Effector memory CD8-positive, alpha-beta T cell (primary cell): ENCODE results near the gene DDX4.

Experiments
- ATAC-seq: fragments of 150-1000 bp; cut with Tn5 transposase; replicated peaks from 2 replicates; pipeline ENCODE4 v1.10.0; 2021; ENCODE audit warnings: mild to moderate bottlenecking, moderate library complexity
- DNase-seq, 3 experiments: peaks; one replicate each; pipeline ENCODE4 v3.0.0; 2021
- H3K27ac Mint-ChIP-seq, 2 donors: one replicate each; pipeline ENCODE4 v1.8.0; 2022; ENCODE audit warnings: mild to moderate bottlenecking in 2 of 2, mixed read lengths in 2 of 2, moderate library complexity in 2 of 2
- H3K27me3 Mint-ChIP-seq, 2 donors: one replicate each; pipeline ENCODE4 v1.8.0; 2022; ENCODE audit warnings: mixed read lengths in 2 of 2
- H3K36me3 Mint-ChIP-seq: one replicate; pipeline ENCODE4 v1.8.0; 2022; ENCODE audit warnings: mild to moderate bottlenecking, moderate library complexity, mixed read lengths; ENCODE audit not compliant: insufficient read depth
- H3K4me1 Mint-ChIP-seq, 2 donors: one replicate each; pipeline ENCODE4 v1.8.0; 2022; ENCODE audit warnings: low read depth in 2 of 2, mixed read lengths in 2 of 2
- H3K4me3 Mint-ChIP-seq, 2 donors: one replicate each; pipeline ENCODE4 v1.8.0; 2022; ENCODE audit warnings: mild to moderate bottlenecking in 2 of 2, mixed read lengths in 2 of 2, moderate library complexity in 2 of 2
- H3K9me3 Mint-ChIP-seq, 2 donors: one replicate each; pipeline ENCODE4 v1.8.0; 2022; ENCODE audit warnings: mixed read lengths in 2 of 2

DDX4 gene

DNA sequence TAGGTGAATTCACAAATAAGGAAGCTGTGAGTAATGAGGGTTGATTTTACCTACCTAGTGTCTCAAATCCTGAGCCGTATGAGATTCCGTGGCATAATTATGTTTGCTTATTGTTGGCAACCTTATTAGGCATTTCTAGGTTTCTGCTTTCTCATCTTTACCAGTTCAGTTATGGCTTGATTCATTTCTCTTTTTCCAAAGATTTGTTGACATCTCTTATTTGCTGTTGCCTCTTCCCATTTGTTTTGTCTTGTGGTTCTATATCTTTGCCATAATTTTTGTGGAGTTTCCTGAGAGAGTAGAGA lies 113.8 kb downstream of the DDX4 start:
- H3K4me1 Mint-ChIP-seq = peaks cover 0 to 13% of the 10 kb centered on the region in 2 donors
- no peak overlapping the region for H3K27ac Mint-ChIP-seq
- no peaks in the 10 kb centered on the region for H3K36me3 Mint-ChIP-seq
- no peak for DNase-seq
- H3K27me3 Mint-ChIP-seq = peaks cover 29 to 39% of the 10 kb centered on the region in 2 donors
- no peak overlapping the region for H3K4me3 Mint-ChIP-seq
- ATAC-seq = no peak
- peaks cover 0 to 2% of the 10 kb centered on the region in 2 donors for H3K9me3 Mint-ChIP-seq

DNA sequence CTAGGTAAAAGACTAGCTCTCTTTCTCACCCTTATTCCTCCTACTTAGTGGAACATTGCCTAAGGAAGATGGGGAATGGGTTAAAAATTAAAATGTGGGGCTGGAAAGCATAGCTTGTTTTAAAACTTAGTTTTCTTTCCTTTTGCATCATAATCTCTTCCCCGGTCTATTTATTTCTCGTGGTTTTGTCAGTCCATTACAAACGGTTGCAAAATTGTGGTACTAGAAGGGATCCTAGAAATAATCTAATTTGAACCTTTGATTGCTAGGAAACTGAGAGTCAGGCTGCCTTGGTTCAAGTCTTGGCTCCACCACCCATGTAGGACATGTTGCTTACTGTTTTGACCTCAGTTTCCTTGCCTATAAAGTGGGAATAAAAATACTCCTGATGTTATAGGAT lies 114.6 kb downstream of the DDX4 start:
- Mint-ChIP-seq H3K4me1 (peaks cover 0 to 14% of the 10 kb centered on the region in 2 donors), H3K4me3 (no peak overlapping the region), H3K27me3 (peaks cover 28 to 39% of the 10 kb centered on the region in 2 donors), H3K36me3 (no peaks in the 10 kb centered on the region), H3K9me3 (peaks cover 0 to 2% of the 10 kb centered on the region in 2 donors), H3K27ac (no peak overlapping the region)
- DNase-seq (no peak), ATAC-seq (no peak)

DNA sequence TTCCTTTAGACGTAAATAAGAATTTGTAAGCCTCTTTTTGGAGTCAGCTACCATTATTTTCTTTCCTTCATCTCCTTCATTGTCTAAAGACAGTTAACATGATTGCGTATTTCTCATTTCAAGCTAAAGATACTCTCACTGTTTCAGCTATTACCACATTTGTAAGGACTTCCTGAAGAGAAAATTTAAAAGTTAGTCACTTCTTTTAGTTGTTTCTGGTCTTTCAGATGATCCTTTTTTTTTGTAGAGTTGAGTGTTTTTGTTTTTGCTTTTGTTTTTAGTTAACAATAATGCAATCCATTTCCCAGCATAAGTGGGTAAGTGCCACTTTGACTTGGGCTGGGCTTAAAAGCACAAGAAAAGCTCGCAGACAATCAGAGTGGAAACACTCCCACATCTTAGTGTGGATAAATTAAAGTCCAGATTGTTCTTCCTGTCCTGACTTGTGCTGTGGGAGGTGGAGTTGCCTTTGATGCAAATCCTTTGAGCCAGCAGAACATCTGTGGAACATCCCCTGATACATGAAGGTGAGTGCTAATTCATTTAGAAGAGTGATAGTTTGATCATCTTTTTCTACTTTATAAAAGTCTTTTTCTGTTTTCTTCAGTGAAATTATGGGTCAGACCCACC lies 115.3 kb downstream of the DDX4 start:
- ATAC-seq (no peak), DNase-seq (no peak)
- no peak overlapping the region for H3K27ac Mint-ChIP-seq
- peaks cover 0 to 2% of the 10 kb centered on the region in 2 donors for H3K9me3 Mint-ChIP-seq
- H3K4me3 Mint-ChIP-seq = no peak overlapping the region
- H3K36me3 Mint-ChIP-seq = no peaks in the 10 kb centered on the region
- peaks cover 0 to 17% of the 10 kb centered on the region in 2 donors for H3K4me1 Mint-ChIP-seq
- H3K27me3 Mint-ChIP-seq = peaks cover 22 to 38% of the 10 kb centered on the region in 2 donors

DNA sequence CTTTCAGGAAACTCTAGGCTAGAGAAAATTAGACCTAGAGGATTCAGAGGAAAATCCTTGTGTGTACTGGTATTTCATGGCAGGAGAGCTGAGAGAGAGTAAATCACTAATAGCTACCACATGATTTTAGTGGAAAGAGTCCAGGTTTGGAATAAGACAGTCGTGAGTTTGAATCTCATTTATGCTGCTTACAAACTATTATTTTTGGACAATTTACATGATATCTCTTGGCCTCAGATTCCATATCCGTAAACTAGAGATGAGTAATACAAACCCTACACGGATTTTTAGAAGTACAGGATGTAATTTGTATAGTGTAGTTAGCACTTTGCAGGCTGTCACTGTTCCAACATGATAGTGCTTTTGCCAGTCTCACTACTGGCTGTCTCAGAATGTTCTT lies 116.0 kb downstream of the DDX4 start:
- Mint-ChIP-seq H3K9me3 (peaks cover 0 to 2% of the 10 kb centered on the region in 2 donors), H3K4me1 (peaks cover 0 to 19% of the 10 kb centered on the region in 2 donors), H3K27ac (no peak overlapping the region), H3K27me3 (peaks cover 26 to 41% of the 10 kb centered on the region in 2 donors), H3K36me3 (no peaks in the 10 kb centered on the region), H3K4me3 (no peak overlapping the region)
- DNase-seq (no peak), ATAC-seq (no peak)

DNA sequence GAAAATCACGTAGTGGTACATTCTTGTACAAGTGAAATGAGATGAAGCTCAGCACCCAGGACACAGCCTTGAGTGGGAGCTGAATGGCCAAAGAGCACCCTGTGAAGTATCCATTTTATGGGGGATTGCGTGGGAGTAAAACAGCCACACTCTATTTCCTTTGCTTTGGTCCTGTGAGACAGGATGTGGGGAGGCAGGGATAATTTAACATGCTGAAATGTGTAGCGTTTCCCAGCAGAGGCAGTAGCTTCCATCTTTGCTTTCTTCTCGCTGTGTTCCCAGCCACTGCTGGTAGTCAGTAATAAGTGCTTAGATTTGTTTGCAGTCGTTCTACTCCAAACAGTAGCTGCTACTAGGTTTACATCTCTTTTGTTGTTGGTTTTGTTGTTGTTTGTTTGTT lies 117.6 kb downstream of the DDX4 start:
- Mint-ChIP-seq H3K4me3 (no peak overlapping the region), H3K36me3 (no peaks in the 10 kb centered on the region), H3K27ac (no peak overlapping the region), H3K9me3 (no peaks in the 10 kb centered on the region), H3K27me3 (peaks cover 23 to 33% of the 10 kb centered on the region in 2 donors), H3K4me1 (peaks cover 0 to 19% of the 10 kb centered on the region in 2 donors)
- ATAC-seq (no peak), DNase-seq (no peak)

DNA sequence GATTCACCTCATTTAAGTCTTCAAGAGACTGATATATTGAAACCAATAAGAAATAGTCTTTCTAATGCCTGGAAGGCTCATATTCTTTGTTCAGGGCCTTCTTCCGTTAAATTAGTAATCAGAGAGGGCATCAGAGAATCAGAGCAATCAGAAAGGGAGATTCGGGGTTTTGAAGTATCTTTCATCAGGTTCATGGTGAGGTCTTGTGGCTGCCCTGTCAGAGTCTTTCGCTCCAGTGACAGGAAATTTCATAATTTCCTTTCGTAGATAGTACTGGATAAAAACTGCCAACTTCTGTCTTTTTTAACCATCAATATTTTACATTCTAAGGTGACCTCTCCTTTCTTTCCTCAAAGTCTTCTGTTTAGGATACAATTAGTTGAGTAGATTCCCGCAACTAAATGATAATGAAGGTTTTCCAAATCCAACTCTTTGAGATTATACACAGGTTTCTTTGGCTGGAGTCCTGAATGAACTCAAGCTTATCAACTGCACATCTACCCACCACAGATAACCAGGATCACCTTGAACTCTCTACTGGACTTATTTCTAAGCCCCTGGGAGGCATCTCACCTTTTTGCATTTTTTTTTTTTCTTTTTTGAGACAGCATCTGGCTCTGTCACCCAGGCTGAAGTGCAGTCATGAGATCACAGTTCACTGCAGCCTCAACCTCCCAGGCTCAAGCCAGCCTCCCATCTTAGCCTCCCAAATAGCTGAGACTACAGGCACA lies 118.8 kb downstream of the DDX4 start:
- peaks cover 14 to 21% of the 10 kb centered on the region in 2 donors for H3K27me3 Mint-ChIP-seq
- ATAC-seq (peak; percentile 90), DNase-seq (no peak)
- H3K4me1 Mint-ChIP-seq = peaks cover 0 to 19% of the 10 kb centered on the region in 2 donors
- peak overlapping the region in 1 of 2 donors; percentile 27 for H3K27ac Mint-ChIP-seq
- H3K36me3 Mint-ChIP-seq = no peaks in the 10 kb centered on the region
- H3K9me3 Mint-ChIP-seq = no peaks in the 10 kb centered on the region
- H3K4me3 Mint-ChIP-seq = no peak overlapping the region

DNA sequence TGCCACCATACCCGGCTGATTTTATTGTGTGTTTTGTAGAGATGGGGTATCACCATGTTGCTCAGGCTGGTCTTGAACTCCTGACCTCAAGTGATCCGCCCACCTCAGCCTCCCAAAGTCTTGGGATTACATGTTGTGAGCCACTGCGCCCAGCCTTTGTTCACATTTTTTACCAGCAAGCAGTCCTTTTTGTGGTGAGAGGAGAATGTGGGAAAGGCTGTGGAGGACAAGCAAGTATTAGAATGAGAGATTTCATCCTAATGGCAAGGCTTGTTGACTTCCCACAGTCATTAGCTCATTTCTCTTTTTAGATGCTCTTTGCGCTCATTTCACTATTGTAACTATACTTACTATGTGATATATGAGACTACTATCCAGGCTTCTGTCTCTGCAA lies 119.4 kb downstream of the DDX4 start:
- peak overlapping the region in 1 of 2 donors; percentile 27 for H3K27ac Mint-ChIP-seq
- peaks cover 8 to 16% of the 10 kb centered on the region in 2 donors for H3K27me3 Mint-ChIP-seq
- H3K4me1 Mint-ChIP-seq = peaks cover 0 to 19% of the 10 kb centered on the region in 2 donors
- H3K36me3 Mint-ChIP-seq = no peaks in the 10 kb centered on the region
- H3K4me3 Mint-ChIP-seq = no peak overlapping the region
- ATAC-seq = no peak
- no peaks in the 10 kb centered on the region for H3K9me3 Mint-ChIP-seq
- DNase-seq = no peak

DNA sequence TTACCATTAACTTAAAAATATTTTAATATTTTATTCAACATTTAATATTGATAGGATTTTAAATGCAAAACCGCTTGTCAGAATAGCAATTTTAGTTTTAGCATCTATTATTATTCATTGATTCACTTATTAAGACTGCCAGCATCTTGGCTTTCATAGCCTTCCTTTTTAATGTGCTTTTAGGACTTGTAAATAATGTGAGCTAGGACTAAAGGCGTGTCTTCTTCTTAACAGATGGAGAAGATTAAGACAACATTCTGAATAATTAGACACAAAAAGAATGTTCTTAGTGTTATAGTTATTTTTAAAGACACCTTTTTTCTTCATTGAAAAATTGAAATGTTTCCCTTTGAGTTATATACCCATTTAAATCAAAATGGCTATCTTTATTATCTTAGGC lies 120.2 kb downstream of the DDX4 start:
- Mint-ChIP-seq H3K36me3 (no peaks in the 10 kb centered on the region), H3K4me3 (no peak overlapping the region), H3K27ac (no peak overlapping the region), H3K27me3 (peaks cover 8 to 10% of the 10 kb centered on the region in 2 donors), H3K4me1 (peaks cover 0 to 19% of the 10 kb centered on the region in 2 donors), H3K9me3 (no peaks in the 10 kb centered on the region)
- ATAC-seq = no peak
- no peak for DNase-seq

DNA sequence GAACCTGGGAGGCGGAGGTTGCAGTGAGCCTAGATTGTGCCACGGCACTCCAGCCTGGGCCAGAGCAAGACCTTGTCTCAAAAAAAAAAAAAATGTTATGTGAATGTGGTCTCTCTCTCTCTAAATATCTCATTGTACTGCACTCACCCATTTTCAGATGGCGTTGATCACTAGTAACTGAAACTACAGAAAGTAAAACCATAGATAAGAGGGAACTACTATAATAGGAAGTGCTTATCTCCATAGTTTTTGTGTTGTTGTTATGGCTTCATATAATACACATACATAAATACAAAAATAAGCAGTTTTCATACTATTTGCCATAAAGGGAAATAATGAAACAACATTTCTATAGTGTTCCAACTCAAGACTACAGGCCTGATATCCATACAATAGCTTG lies 122.4 kb downstream of the DDX4 start:
- Mint-ChIP-seq H3K36me3 (no peaks in the 10 kb centered on the region), H3K27ac (no peak overlapping the region)
- no peak for ATAC-seq

DNA sequence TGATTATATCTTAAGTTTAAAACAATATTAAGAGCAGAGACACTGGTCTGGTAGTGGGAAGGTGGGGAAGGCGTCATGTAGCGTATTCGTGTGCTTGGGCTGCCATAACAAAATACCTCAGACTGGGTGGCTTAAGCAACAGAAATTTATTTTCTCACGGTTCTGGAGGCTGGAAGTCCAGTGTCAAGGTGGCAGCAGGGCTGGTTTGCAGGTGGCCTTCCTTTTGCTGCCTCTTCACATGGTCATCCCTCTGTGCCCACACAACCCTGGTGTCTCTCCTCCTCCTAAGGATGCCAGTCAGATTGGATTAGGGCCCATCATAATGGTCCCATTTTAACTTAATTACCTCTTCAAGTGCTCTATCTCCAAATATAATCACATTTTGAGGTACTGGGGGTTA lies 122.8 kb downstream of the DDX4 start:
- Mint-ChIP-seq H3K9me3 (no peaks in the 10 kb centered on the region), H3K36me3 (no peaks in the 10 kb centered on the region), H3K27me3 (peaks cover 8 to 10% of the 10 kb centered on the region in 2 donors), H3K4me3 (no peak overlapping the region), H3K4me1 (peaks cover 0 to 14% of the 10 kb centered on the region in 2 donors), H3K27ac (no peak overlapping the region)
- DNase-seq (no peak), ATAC-seq (no peak)

More for the DNA sequence above, 122.4 kb downstream of the DDX4 start:
- Mint-ChIP-seq H3K4me1 (peaks cover 0 to 18% of the 10 kb centered on the region in 2 donors), H3K4me3 (no peak overlapping the region), H3K27me3 (peaks cover 8 to 10% of the 10 kb centered on the region in 2 donors), H3K9me3 (no peaks in the 10 kb centered on the region)
- DNase-seq = no peak

DNA sequence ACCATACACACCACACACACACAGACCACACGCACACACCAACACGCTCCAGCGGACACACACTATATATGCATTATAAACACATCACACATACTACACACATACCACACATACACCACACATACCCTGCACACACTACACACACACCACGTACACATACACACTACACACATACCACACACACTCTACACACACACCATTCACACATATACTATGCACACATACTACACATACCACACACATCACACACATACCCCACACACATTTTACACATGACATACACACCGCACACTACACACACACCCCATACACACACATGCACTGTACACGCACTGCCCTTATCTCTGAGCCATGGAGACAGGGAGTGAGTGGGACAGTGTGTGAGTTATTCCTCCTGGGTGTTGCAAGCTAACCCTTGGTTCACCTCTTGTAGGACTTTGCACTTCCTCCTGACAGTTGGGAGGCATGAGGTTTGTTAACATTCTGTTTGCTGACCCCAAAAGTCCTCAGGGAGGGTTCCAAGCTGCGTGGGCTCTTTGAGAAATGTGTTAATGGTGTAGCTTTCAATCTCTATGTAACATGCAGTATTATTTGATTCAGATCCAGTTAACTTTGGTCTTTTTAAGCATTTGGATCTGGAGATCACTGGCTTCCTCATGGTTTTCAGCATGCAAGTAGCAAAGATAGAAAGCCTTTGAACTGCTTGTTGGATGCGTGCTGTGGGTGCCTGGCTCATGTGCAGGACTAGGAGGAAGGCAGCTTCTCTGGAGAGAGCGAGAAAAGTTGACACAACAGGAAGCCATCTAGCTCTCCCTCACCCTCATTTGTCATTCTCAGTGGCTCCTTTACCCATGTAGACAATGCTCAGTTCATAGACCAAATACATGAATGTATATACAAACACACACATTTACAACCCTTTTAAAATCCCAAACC lies 127.0 kb downstream of the DDX4 start:
- DNase-seq (no peak), ATAC-seq (no peak)
- H3K4me3 Mint-ChIP-seq = no peak overlapping the region
- H3K27ac Mint-ChIP-seq = no peak overlapping the region
- H3K4me1 Mint-ChIP-seq = no peaks in the 10 kb centered on the region
- peaks cover 0 to 5% of the 10 kb centered on the region in 2 donors for H3K27me3 Mint-ChIP-seq
- H3K36me3 Mint-ChIP-seq = no peaks in the 10 kb centered on the region
- H3K9me3 Mint-ChIP-seq = no peaks in the 10 kb centered on the region

DNA sequence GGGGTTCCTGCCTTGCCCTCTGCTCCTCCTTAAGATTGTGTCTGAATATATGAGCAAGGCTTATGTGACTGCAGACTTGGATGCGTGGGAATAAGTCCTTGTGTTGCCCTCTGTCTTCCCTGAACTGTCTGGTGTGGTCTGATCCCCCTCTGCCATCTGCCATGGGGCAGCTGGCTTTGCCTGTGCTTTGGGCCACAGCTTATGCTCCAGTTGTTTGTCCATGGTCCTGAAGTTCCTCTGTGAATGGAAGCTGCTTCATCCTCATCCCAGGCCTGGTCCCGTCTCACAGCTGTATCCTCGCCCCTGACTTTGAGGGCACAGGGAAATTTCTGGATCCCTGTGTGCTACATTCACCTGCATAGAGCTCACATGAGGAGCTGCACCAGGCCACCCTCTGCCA lies 128.0 kb downstream of the DDX4 start:
- Mint-ChIP-seq H3K27ac (no peak overlapping the region), H3K4me1 (no peaks in the 10 kb centered on the region), H3K9me3 (no peaks in the 10 kb centered on the region), H3K4me3 (no peak overlapping the region), H3K36me3 (no peaks in the 10 kb centered on the region), H3K27me3 (peaks cover 0 to 5% of the 10 kb centered on the region in 2 donors)
- ATAC-seq (no peak), DNase-seq (no peak)

DNA sequence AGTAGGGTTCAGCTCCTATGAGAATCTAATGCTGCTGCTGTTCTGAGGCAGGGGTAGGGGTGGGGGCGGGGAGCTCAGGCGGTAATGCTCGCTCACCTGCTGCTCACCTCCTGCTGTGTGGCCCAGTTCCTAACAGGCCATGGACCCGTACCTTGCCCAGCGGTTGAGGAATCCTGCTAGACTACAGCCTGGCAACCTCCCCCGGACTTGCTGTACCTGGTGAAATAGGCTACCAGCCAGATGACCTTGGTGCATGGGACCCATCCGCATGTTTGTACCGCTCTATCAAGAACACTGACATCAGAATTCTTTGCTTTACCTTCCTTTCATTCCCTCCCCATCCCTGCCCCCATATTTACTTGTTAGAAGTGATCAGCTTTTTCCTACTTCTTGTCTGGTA lies 128.6 kb downstream of the DDX4 start:
- no peak for ATAC-seq
- DNase-seq = no peak
- Mint-ChIP-seq H3K4me3 (no peak overlapping the region), H3K4me1 (no peaks in the 10 kb centered on the region), H3K36me3 (no peaks in the 10 kb centered on the region), H3K27me3 (peaks cover 0 to 9% of the 10 kb centered on the region in 2 donors), H3K27ac (no peak overlapping the region), H3K9me3 (no peaks in the 10 kb centered on the region)
